ENCODE measurements around the gene MAPK14.

MAPK14 gene

GRCh38 chr6:36113703-36114102 lies 86.1 kb downstream of the MAPK14 start:
- no peak for TF ChIP-seq CTCF (IDR thresholded peaks at IDR 0.05; ENCODE audit: low read depth, low read length)
- no peak for DNase-seq (ENCODE audit: extremely low read depth, low read depth)

- no peak for DNase-seq (ENCODE audit: extremely low read depth, low read depth)
- TF ChIP-seq CTCF (IDR thresholded peaks at IDR 0.05; ENCODE audit: low read depth, low read length): no peak
Measured at GRCh38 chr6:36114798-36115408, 87.3 kb downstream of the MAPK14 start.

GRCh38 chr6:36115412-36115811 lies 87.8 kb downstream of the MAPK14 start:
- TF ChIP-seq CTCF (IDR thresholded peaks at IDR 0.05; ENCODE audit: low read depth, low read length): no peak
- DNase-seq (ENCODE audit: extremely low read depth, low read depth): no peak

GRCh38 chr6:36116066-36116864 lies 88.7 kb downstream of the MAPK14 start:
- no peak for DNase-seq (ENCODE audit: extremely low read depth, low read depth)
- TF ChIP-seq CTCF (IDR thresholded peaks at IDR 0.05; ENCODE audit: low read depth, low read length): no peak

GRCh38 chr6:36116943-36117342 lies 89.3 kb downstream of the MAPK14 start:
- TF ChIP-seq CTCF (IDR thresholded peaks at IDR 0.05; ENCODE audit: low read depth, low read length): no peak
- DNase-seq (ENCODE audit: extremely low read depth, low read depth): no peak

GRCh38 chr6:36117658-36118549 lies 90.3 kb downstream of the MAPK14 start:
- no peak for DNase-seq (ENCODE audit: extremely low read depth, low read depth)
- TF ChIP-seq CTCF (IDR thresholded peaks at IDR 0.05; ENCODE audit: low read depth, low read length): no peak
